ENCODE measurements around the gene APOC3.

Gene APOC3

GRCh38 chr11:116788534-116788933 is 41.2 kb upstream of the APOC3 start:
- TF ChIP-seq CTCF (conservative IDR thresholded peaks at IDR 0.05; ENCODE audit: low read depth, low read length) = no peak
- H3K4me3 ChIP-seq (ENCODE audit: low read depth, low read length) = peak overlapping the region; percentile 82
- DNase-seq (ENCODE audit: low read depth) = no peak

GRCh38 chr11:116788975-116789374 is 40.7 kb upstream of the APOC3 start:
- no peak for DNase-seq (ENCODE audit: low read depth)
- no peak overlapping the region for H3K4me3 ChIP-seq (ENCODE audit: low read depth, low read length)
- no peak for TF ChIP-seq CTCF (conservative IDR thresholded peaks at IDR 0.05; ENCODE audit: low read depth, low read length)

GRCh38 chr11:116790167-116791001 is 39.3 kb upstream of the APOC3 start:
- H3K4me3 ChIP-seq (ENCODE audit: low read depth, low read length) = no peak overlapping the region

GRCh38 chr11:116791002-116791812 is 38.5 kb upstream of the APOC3 start:
- DNase-seq (ENCODE audit: low read depth) = peak; percentile 71
- TF ChIP-seq CTCF (conservative IDR thresholded peaks at IDR 0.05; ENCODE audit: low read depth, low read length) = peak; percentile 94
- H3K4me3 ChIP-seq (ENCODE audit: low read depth, low read length) = peak overlapping the region; percentile 14

More at GRCh38 chr11:116790167-116791001, 39.3 kb upstream of the APOC3 start:
- DNase-seq (ENCODE audit: low read depth) = no peak
- no peak for TF ChIP-seq CTCF (conservative IDR thresholded peaks at IDR 0.05; ENCODE audit: low read depth, low read length)

- DNase-seq (ENCODE audit: low read depth) = no peak
- TF ChIP-seq CTCF (conservative IDR thresholded peaks at IDR 0.05; ENCODE audit: low read depth, low read length) = no peak
- peak within 1 kb of the TSS; percentile 14 for H3K4me3 ChIP-seq (ENCODE audit: low read depth, low read length)
These were observed 37.9 kb upstream of the APOC3 start, which contains the start of gene APOA5 for GRCh38 chr11:116791813-116792143. APOA5 (minus strand) TSS chr11:116791879; CDS start chr11:116791860, 19 bp downstream.

- no peak for TF ChIP-seq CTCF (conservative IDR thresholded peaks at IDR 0.05; ENCODE audit: low read depth, low read length)
- DNase-seq (ENCODE audit: low read depth) = no peak
These were observed 37.4 kb upstream of the APOC3 start for GRCh38 chr11:116792144-116792868.

More at GRCh38 chr11:116792144-116792868, 37.4 kb upstream of the APOC3 start:
- no peak overlapping the region for H3K4me3 ChIP-seq (ENCODE audit: low read depth, low read length)
